ENCODE measurements around the gene APOL3.
"Not testable (repeated sequence)": the region's sequence is repeated elsewhere in the genome, so short reads cannot be mapped to it uniquely, and the experiment has no call there.

DNA sequence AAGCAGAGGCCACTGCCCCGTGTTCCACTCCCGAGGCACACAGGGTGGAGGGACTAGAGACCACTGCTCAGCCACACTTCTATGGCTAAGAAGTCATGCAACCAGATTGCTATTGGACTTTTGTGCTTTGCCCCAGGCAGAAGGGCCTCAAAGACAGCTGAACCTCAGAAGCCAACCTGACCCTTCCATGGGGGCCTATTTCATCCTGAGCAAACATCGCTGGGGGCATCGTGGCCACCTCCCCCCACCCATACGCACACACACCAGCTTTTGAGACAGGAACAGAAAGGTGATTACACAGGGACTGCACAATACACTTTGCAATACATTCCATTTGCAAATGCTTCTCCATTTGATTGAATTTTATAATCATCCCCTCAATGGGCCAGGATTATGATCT, 45.0 kb upstream of the APOL3 start:
- not testable (repeated sequence) for TF ChIP-seq EZH2phosphoT487 (IDR thresholded peaks at IDR 0.05; ENCODE audit: borderline replicate concordance, low read length)
- TF ChIP-seq, protein P1, sequence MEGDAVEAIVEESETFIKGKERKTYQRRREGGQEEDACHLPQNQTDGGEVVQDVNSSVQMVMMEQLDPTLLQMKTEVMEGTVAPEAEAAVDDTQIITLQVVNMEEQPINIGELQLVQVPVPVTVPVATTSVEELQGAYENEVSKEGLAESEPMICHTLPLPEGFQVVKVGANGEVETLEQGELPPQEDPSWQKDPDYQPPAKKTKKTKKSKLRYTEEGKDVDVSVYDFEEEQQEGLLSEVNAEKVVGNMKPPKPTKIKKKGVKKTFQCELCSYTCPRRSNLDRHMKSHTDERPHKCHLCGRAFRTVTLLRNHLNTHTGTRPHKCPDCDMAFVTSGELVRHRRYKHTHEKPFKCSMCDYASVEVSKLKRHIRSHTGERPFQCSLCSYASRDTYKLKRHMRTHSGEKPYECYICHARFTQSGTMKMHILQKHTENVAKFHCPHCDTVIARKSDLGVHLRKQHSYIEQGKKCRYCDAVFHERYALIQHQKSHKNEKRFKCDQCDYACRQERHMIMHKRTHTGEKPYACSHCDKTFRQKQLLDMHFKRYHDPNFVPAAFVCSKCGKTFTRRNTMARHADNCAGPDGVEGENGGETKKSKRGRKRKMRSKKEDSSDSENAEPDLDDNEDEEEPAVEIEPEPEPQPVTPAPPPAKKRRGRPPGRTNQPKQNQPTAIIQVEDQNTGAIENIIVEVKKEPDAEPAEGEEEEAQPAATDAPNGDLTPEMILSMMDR (conservative IDR thresholded peaks at IDR 0.05; ENCODE audit: low read depth, low read length): not testable (repeated sequence)
